EL (cell line): ENCODE data around the gene PLXNA2.

ENCODE experiments used
- DNase-seq: peaks from one replicate; pipeline ENCODE4 v3.0.0-alpha.2; 2016

PLXNA2 gene

DNA sequence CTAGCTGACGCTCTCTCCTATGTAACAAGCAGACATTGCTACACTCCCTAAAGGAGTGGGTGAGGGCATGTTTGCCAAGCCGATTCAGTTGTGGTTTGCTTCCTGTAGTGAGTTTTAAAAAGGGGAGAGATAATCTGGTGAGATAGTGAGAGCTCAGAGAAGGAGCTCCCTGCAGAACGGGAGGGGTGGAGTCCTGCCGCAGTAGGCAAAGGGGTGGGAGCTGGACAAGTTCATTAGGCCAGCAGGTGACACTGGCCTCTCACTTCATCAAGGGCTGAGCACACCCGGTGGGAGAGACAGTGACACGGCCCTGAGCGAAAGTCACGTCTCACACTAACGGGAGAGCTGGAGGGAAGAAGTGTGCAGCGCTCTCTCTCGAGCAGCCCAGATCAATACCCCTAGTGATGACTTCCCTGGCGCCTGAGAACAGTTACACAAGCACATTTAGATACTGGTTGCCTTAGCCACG lies 189.2 kb downstream of the PLXNA2 start:
- no peak for DNase-seq

DNA sequence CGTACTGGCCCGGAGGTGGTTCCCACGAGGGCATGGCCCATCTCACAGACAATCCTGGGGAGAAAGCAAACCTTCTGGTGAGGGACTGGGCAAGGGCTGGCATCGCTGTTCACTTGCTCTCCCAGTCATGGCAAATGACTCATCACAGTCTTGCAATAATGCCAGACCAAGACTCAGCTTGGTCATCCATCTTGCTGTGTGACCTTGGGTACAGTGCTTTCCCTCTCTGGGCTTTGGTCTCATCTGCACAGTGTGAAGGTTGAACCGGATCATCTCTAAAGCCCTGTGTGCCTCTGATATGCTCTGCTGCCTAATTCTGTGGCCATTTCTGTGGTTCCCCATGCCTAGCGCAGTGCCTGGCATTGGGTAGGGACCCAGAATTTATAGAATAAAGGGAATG lies 189.7 kb downstream of the PLXNA2 start:
- DNase-seq, result peak; percentile 6

DNA sequence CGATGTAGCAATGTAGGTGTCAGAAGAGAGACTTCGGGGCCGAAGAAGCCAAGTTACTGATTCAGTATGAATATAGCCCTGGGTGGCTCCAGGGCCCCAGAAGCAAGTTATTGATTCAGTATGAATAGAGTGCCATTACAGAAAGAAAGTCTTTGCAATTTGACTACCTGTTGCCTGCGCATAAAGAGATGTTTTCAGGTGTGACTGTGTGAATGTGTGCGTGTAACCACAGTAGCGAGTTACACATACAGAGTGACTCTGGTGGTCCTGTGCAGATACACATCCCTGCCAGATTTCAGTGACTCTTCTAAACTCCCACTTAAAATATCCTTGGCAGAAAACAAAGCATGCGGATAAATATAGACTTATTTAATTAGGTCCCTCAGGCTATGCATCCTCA lies 190.5 kb downstream of the PLXNA2 start:
- DNase-seq, result no peak

DNA sequence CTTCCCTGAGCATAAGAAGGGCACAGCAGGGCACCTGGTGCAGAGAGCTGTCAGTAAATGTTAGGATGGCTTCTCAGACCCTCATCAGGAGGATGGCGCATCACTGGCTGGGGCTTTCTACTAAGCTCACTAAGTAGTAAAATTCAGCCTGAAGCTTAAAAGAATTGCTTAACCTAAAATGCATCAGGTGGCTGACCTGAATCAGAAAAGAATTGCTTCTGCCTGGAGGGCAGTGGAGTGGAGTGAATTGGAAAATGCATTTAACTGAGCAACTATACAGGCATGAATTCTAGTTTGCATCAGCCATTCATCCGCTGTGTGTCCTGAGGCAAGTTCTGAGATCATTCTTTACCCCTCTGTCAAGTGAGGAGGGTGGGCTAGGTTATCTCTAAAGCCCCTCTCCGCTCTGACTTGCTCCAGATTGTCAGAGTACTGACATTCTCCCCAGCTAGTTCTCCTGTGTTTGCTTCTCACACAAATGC lies 191.2 kb downstream of the PLXNA2 start:
- no peak for DNase-seq

DNA sequence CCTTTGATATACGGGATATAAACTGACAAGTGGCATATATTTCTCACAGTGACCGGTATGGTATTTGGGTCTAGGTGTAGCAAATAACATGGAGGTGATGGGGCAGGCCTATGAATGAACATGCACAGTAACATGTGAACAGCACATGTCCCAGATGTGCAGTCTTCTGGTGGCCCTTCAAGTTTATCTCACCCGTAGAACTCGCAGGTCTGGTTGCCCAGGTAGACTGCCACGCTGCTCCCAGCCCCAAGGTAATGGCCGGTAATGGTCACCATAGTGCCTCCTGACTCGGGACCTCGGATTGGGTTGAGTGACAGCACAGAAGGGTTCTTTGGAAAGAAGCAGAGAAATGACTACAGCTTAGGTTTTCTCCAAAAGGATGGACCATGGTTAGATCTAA lies 192.0 kb downstream of the PLXNA2 start:
- DNase-seq, result no peak

DNA sequence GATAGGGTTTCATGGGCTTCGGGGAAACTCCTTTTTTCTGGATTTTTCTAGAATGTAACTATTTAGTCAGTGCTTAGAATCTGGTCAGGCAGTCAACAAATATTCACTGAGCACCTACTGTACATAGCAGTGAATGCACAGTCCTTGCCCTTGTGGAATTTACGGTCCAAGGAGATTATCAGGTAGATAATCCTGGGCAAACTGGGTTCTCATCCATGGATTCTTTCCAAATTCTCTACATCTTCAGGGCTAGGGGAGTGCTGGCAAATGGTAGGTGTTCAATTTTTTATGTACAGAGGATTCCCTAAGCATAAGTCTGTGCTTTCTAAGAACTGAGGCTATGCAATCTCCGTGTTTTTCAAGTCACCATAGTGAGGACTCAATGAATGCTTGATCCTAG lies 192.5 kb downstream of the PLXNA2 start:
- no peak for DNase-seq

DNA sequence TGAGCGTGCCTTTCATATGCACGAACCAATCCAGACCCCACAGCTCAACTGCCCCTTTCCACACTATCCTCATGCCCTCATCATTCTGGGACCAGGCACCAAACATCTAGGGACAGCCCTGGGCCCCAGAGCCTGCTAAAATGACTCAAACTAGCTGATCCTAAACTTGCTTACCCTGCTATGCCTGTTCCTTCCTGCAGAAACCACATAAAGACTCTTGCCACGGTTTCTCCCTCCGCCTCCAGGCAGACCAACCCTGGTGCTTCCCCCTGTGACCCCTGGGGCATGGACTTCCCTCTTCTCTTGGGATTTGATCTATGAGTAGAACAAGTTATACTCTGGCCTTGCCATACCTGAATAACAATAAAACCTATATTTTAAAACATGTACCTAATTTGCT lies 195.3 kb downstream of the PLXNA2 start:
- DNase-seq, result no peak

DNA sequence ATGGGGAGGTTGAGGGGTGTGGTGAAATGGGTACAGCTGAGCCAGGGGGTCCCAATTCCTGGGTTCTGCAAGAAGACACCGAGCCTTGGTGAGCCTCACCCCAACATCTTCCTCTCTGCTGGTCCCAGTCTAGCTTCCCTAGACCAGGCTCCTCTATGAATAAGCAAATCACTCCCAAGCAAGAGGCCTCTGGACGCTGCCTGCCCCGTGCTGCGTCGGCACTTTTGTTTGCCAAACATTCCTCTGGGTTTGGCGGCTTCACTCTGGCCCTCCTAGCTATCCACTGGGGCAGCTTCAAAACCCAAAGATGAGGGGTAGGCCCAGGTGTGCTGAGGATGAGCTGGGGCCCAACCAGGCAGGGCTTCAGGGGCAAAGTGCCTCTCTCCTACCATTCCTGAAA lies 196.2 kb downstream of the PLXNA2 start:
- DNase-seq, result no peak

DNA sequence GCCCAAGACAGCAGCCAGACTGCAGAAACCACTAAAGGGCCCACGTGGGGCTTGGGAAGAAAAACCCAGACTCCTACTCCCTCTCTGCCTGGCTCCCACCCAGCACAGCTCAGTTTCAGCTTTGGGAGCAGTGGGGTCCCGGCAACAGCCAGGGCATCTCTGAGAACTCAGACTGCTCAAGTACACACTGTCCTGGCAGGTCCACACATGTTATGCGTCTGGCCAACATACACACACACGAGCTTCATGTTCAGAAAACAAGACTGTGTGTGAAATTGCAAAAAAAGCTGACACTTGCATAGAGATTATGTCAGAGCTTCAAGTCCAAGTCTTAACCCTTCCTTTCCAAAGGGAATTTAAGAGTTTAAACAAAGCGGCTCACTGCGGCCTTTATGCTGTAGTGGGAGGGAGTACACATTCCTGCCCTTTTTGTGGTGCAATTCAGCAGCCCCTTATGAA lies 196.7 kb downstream of the PLXNA2 start:
- DNase-seq, result no peak

DNA sequence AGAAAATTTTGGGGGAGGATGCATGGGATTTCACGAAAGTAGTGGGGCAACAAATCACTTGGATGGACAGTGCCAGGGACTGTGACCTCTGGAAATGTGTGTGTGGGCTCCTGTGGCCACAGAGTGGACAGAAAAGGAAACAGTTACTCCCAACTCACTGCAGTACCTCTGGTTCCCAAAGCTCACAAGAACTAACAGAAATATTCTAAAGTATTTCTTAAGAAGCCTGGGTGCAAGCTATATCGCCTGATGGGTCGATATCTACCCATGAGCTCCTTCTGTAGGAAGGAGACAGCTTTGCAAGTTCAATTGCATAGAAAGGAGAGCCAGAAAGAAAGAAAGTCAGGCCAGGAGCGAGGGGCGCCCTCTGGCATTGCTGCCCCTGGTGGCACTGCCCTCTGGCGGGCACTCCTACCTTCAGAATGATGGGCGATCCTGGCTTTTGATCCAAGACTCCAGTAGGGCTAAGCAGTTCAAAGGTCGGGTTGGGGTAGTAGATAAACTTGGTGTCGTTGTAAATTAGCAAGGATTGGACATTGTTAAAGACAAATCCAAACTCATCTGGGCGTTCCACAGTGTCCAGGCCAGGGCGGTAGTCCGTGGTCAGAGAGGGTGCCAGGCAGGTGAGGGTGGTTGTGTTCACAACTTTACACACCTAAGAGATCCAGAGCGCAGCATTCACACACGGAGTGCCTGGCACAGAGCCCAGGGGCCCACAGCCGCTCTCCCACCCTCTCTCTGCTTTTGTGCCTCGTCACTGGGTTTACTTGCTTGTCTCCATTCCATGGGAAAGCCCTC lies 198.5 kb downstream of the PLXNA2 start:
- DNase-seq, result no peak

DNA sequence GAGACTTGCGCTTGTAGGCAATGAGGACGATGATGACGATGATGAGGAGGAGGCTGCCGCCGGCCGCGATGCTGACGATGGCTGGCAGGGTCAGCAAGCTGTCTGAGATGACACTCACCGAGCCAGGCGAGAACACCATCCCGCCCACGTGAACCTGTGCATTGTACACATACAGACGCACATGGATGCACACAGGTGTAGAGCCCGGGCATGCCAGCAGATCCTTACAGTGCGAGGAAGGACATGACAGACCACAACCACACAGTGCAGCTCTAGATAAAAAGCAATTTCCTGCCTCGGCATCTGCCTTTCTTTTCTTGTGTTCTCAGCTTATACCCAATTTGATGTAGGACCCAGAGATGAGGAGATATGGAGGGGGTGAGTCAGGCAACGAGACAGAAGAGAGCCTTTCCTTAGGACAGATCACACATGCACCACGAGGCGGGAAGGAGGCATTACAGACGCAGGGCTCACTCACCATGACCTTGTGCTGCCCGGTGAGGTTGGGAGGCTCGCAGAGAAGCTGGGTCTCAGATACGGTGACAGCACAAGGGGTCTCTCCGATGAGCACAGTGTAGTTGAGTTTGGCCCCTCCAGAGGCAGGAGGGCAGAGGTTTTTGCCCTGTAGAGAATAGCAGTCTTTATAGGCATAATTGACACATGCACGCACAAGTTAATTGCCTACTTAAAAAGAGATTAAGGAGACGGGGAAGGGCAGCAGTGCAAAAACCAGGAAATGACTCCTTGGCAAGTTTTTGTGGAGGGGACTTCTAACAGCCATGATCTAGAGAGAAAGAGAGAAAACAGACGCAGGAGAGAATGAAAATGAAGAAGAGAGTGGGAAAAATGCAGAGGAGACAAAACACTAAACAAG lies 199.4 kb downstream of the PLXNA2 start:
- no peak for DNase-seq

DNA sequence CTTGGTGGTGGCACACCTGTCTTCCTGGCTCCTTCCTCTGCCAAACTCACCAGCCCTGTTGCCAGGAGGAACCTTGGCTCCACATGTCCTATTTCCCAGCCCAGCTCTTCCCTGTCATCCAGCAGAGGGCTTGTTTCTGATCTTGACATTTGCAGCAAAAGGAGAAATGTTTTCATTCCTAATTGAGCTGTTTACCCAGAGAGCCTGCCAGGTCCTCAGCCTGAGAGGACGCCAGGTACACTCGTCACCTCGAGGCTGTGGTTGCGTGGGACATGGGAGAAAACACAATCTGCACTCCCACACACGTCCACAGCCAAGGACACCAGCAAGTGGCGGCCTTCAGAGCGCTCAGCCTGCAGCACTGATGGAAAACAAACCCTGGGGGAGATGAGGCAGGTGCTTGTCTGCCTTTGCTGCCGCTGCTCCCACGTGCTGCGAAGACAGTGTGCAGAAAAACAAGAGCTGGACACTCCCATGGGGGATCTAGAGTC lies 200.4 kb downstream of the PLXNA2 start:
- no peak for DNase-seq

DNA sequence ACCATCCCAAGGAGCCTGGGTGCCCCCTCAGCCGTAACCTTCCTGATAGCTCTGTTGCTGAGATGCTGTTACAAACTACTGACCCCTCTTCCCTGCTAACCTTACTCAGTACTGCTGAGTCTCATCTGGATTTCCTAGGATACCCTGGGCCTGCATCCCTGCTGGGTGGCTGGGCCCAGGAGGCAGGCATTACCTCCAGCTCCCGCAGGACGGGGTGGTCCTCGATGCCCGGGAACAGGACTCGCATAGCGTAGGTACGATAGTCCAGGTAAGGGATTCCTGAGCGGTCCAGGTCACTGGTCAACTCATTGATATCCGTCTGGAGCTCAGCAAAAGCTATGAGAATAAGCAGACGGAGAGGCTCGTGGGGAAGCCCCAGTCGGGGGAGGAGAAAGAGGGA lies 201.3 kb downstream of the PLXNA2 start:
- DNase-seq, result no peak

DNA sequence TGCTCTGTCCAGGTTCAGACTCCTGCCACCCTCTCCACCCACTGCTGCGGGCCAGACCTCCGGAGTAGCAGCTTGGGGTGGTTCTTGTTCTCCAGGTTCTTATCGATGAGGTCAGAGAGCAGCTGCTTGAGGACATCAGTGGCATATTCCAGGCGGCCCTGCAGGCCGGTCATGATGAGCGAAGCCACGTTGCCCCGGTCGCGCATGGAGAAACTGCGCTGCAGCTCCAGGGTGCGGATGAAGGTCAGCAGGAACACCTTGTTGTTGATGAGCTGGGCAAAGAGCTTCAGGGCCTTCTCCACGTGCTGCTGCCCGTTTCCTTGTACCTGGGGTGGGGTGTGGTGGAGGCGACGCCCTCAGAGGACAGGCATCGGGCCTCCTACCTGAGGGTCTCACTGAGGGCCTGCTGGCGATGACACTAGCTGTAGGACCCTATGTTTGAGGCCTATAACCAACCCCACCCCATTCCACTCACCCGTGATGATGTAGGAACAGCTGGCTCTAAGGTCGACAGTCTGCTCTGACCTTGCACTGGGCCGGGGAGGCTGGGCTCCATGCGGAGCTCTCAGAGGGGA lies 202.1 kb downstream of the PLXNA2 start:
- DNase-seq, result no peak

DNA sequence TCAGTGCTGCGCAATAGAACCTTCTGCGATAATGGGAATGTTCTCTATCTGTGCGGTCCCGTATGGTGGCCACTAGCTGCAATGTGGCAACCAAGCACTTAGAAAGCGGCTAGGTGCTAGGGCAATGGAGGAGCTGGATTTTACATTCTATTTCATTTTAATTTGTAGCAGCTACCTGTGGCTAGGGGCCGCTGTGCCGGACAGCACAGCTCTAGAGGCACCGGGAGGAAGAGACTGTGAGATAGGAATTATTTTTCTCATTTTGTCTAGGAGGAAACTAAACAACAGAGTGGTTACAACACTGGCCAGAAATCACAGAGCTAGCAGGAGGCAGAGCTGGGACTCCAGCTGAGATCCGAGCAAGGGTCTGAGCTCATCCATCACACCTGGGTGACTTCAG lies 202.7 kb downstream of the PLXNA2 start:
- no peak for DNase-seq

DNA sequence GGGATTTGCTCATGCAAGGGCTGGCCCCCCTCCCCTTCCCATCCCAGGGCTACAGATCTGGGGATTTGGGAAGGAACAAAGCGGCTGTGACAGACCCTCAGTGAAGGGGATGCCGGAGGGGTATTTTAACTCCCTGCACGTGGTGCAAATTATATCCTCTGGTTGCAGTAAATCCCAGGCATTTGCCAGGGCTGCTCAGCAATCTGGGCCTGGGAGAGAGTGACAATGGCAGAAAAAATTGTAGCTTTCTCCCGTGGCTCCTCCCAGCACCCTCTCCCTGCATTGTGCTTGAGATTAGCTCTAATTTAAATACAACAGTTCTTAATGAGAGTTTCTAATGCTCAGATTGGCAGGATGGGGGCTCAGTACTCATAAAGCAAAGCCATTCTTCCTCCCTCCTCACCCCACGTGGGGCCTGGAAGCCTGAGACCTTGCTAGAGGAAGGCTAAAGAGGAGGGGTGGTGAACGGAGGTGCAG lies 203.3 kb downstream of the PLXNA2 start:
- DNase-seq, result no peak

DNA sequence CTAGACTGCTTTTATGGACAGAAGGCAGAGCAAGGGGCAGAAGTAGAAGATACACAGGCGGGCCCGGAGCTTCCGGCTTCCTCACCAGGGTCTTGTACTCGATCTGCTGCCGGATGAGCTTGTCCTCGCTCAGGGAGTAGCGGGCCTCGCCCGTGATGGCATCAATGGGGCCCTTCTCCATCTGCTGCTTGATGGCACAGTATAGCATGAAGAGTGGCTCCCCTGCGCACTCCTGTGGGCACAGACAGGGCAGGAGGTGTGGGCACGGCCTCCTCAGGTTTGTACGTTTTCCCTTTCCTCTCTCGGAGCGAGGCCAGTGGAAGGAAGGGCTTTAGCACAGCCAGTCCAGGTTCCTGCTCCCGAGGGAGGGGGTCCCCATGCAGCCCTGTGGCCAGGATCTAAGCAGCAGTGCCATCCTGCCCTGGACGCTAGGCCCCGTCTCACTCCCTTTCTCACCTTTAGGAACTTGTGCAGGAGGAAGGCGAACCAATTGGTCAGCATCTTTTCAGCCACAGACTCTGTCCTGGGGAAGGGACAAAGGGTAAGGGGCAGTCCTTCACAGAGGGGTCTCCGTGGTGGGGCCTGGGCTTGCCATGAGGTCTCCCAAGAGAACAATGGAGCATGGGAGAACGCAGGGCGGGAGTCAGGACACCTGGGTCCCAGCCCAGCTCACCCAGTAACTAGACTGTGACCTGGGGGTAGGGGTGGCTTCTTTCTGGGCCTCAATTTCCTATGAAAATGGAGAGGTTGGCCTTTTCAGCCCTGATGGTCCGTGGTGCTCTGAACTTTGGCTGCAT lies 204.4 kb downstream of the PLXNA2 start:
- DNase-seq, result no peak

DNA sequence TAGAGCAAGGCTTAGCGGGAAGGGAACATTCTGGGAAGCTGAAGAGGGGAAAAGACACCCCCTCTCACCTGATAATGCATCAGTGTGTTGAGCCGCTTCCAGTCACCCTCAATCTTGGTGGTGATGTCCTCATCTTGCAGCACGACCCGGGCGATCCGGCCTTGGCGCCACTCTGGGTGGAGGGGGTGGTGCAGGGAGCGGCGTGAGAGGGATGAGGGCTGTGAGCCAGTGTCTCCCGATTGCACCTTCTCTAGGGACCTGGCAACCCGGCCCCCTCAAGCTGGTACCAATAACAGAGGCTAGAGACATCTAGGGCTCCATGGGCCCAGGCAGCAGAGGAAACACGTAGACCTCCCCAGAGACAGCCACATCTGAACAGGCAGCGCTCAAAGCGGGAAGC lies 205.9 kb downstream of the PLXNA2 start:
- no peak for DNase-seq

DNA sequence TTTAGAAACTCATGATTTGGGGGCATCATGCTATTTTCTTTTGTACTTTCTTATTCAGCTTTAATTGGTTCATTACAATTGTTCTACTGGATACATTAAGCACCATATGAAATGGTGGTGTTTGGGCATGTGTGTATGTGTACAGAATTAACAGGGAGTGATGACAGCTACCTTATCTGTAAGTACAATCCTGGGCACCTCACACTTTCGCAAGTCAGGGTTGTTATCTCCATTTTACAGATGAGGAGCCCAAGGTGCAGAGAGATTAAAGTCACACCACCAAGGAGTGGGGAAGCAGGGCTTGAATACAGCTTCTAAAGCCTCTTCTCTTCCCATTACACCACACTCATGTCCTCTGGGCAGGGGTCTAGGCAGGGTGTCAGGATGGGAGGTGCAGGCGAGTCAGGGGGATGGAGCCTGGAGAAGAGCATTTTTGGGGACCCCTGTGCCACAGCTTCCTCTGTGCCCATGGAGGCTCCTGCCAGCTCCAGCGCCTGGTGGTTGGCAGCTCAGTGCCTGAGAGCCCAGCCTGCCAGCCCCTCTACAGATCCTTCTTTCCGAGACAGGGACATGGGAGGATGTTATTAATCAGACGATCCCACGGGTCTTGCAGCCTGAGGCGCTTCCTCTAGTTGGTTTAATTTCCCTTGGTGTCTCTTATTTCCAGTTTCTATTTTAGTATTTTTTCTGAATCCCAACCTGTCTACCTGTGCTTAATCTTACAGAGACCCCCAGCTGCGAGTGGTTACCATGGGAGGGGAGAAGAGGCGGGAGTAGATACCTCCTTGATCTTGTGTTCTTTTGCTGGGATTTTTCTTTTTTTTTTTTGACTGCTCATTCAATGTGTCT lies 207.0 kb downstream of the PLXNA2 start:
- no peak for DNase-seq

DNA sequence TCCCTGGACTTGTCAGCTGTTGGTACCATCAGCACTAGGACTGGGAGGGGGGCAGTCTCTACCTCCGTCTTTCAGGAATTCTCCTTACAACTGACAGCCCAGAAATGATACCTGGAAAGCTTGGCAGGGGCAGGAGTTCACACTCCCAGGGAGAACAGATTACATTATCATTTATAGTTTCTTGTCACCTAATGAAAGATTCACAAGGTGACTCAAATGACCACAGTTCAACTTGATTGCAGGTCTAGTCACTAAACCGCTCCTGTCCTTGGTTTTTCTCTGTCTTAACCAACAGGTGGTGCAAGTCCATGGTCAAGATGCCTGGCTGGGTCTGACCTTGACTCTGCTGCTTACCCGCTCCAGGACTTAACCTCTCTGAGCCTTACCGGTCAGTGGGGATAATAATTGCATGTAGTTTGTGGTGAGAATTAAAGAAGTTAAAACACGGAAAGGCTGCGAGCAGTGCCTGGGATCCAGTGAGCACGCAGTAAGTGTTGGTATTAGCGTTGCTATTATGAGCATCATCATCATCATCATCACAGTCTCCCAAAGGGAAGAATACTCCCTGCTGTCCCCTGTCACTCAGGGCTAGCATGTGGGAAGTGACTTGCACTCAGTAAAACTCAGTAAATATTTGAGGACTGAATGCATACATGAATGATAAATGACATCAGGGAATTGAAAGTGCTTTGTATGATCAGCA lies 207.9 kb downstream of the PLXNA2 start:
- peak; percentile 20 for DNase-seq

DNA sequence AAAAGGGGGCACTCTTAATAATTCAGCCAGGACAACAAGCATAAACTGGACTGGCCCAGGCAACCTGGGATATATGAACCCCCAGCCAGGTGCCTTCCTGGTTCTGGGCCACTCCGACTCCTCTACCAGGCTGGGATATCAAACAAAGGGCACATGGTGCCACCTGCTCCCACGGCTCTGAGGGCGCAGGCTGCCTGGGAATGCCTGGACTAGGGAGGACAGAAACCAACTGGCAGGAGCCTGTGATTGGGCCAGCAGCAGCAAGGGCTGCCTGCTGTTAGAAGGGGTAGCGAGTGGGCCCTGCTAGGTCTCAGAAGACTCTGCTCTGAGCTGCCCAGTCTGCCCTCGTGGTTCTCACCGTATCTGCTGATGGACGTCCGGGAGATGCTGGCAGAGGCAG lies 210.0 kb downstream of the PLXNA2 start:
- no peak for DNase-seq
